ENCODE results near the gene CCNG2. TPM values are rescaled to one million over a fixed set of nuclear protein-coding genes. Genes with fewer than 3 reads are reported as not detected.

CCNG2 gene
- total RNA-seq, 1 donor from 2014 or later: 52.7 TPM

- no peak overlapping the region for H3K27ac ChIP-seq (ENCODE audit: low read depth, low read length)
- no peaks in the 10 kb centered on the region for H3K9me3 ChIP-seq (ENCODE audit: control insufficient read depth in 3 of 3, low read length in 3 of 3)
- H3K27me3 ChIP-seq (ENCODE audit: control insufficient read depth in 3 of 3, insufficient read depth in 3 of 3, low read length in 3 of 3): no peaks in the 10 kb centered on the region
- H3K9ac ChIP-seq (ENCODE audit: low read depth in 1 of 3, low read length in 3 of 3): no peak overlapping the region
- no peak overlapping the region for H3K4me3 ChIP-seq (ENCODE audit: low read length in 3 of 3)
- H3K36me3 ChIP-seq (ENCODE audit: control insufficient read depth in 3 of 3, insufficient read depth in 3 of 3, low read length in 3 of 3): no peaks in the 10 kb centered on the region
- H3K4me1 ChIP-seq (ENCODE audit: control insufficient read depth in 3 of 3, insufficient read depth in 3 of 3, low read length in 3 of 3): no peaks in the 10 kb centered on the region
These were observed 10.6 kb upstream of the CCNG2 start for GRCh38 chr4:77146186-77147078.

GRCh38 chr4:77147079-77147782 is 9.8 kb upstream of the CCNG2 start:
- no peak overlapping the region for H3K9ac ChIP-seq (ENCODE audit: low read depth in 1 of 3, low read length in 3 of 3)
- no peak overlapping the region for H3K4me3 ChIP-seq (ENCODE audit: low read length in 3 of 3)
- no peaks in the 10 kb centered on the region for H3K4me1 ChIP-seq (ENCODE audit: control insufficient read depth in 3 of 3, insufficient read depth in 3 of 3, low read length in 3 of 3)
- no peaks in the 10 kb centered on the region for H3K27me3 ChIP-seq (ENCODE audit: control insufficient read depth in 3 of 3, insufficient read depth in 3 of 3, low read length in 3 of 3)
- H3K27ac ChIP-seq (ENCODE audit: low read depth, low read length): no peak overlapping the region
- no peaks in the 10 kb centered on the region for H3K9me3 ChIP-seq (ENCODE audit: control insufficient read depth in 3 of 3, low read length in 3 of 3)
- no peaks in the 10 kb centered on the region for H3K36me3 ChIP-seq (ENCODE audit: control insufficient read depth in 3 of 3, insufficient read depth in 3 of 3, low read length in 3 of 3)

GRCh38 chr4:77148078-77148477 is 8.9 kb upstream of the CCNG2 start:
- H3K9me3 ChIP-seq (ENCODE audit: control insufficient read depth in 3 of 3, low read length in 3 of 3): no peaks in the 10 kb centered on the region

GRCh38 chr4:77149789-77150188 is 7.2 kb upstream of the CCNG2 start:
- Histone ChIP-seq H3K9ac (ENCODE audit: low read depth in 1 of 3, low read length in 3 of 3) (no peak overlapping the region), H3K4me1 (ENCODE audit: control insufficient read depth in 3 of 3, insufficient read depth in 3 of 3, low read length in 3 of 3) (no peaks in the 10 kb centered on the region), H3K27ac (ENCODE audit: low read depth, low read length) (no peak overlapping the region), H3K4me3 (ENCODE audit: low read length in 3 of 3) (no peak overlapping the region), H3K27me3 (ENCODE audit: control insufficient read depth in 3 of 3, insufficient read depth in 3 of 3, low read length in 3 of 3) (no peaks in the 10 kb centered on the region), H3K9me3 (ENCODE audit: control insufficient read depth in 3 of 3, low read length in 3 of 3) (no peaks in the 10 kb centered on the region), H3K36me3 (ENCODE audit: control insufficient read depth in 3 of 3, insufficient read depth in 3 of 3, low read length in 3 of 3) (no peaks in the 10 kb centered on the region)

More at GRCh38 chr4:77148078-77148477, 8.9 kb upstream of the CCNG2 start:
- Histone ChIP-seq H3K36me3 (ENCODE audit: control insufficient read depth in 3 of 3, insufficient read depth in 3 of 3, low read length in 3 of 3) (no peaks in the 10 kb centered on the region), H3K9ac (ENCODE audit: low read depth in 1 of 3, low read length in 3 of 3) (no peak overlapping the region), H3K27ac (ENCODE audit: low read depth, low read length) (no peak overlapping the region), H3K4me3 (ENCODE audit: low read length in 3 of 3) (no peak overlapping the region), H3K4me1 (ENCODE audit: control insufficient read depth in 3 of 3, insufficient read depth in 3 of 3, low read length in 3 of 3) (no peaks in the 10 kb centered on the region), H3K27me3 (ENCODE audit: control insufficient read depth in 3 of 3, insufficient read depth in 3 of 3, low read length in 3 of 3) (no peaks in the 10 kb centered on the region)

DNA sequence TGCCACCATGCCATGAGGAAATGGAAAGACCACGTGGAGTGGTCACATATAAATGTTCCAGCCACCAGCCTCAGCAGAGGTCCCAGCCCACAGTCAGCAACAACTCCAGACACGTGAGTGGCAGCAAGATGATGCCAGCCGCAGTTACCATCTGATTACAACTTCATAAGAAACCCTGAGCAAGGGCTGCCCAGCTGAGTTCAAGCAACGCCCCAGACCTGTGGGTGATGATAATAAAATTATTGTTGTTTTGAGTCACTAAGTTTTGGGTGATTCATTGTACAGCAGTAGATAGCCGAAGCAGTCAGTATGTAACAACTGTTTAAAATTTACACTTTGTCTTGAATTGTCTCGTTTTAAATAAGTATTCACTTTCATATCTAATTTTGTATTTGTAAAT is 5.8 kb upstream of the CCNG2 start:
- no peaks in the 10 kb centered on the region for H3K36me3 ChIP-seq (ENCODE audit: control insufficient read depth in 3 of 3, insufficient read depth in 3 of 3, low read length in 3 of 3)
- no peak overlapping the region for H3K4me3 ChIP-seq (ENCODE audit: low read length in 3 of 3)
- no peaks in the 10 kb centered on the region for H3K27me3 ChIP-seq (ENCODE audit: control insufficient read depth in 3 of 3, insufficient read depth in 3 of 3, low read length in 3 of 3)
- peaks cover 3 to 4% (median 3%) of the 10 kb centered on the region in 3 donors for H3K4me1 ChIP-seq (ENCODE audit: control insufficient read depth in 3 of 3, insufficient read depth in 3 of 3, low read length in 3 of 3)
- H3K9ac ChIP-seq (ENCODE audit: low read depth in 1 of 3, low read length in 3 of 3): no peak overlapping the region
- no peaks in the 10 kb centered on the region for H3K9me3 ChIP-seq (ENCODE audit: control insufficient read depth in 3 of 3, low read length in 3 of 3)
- no peak overlapping the region for H3K27ac ChIP-seq (ENCODE audit: low read depth, low read length)

DNA sequence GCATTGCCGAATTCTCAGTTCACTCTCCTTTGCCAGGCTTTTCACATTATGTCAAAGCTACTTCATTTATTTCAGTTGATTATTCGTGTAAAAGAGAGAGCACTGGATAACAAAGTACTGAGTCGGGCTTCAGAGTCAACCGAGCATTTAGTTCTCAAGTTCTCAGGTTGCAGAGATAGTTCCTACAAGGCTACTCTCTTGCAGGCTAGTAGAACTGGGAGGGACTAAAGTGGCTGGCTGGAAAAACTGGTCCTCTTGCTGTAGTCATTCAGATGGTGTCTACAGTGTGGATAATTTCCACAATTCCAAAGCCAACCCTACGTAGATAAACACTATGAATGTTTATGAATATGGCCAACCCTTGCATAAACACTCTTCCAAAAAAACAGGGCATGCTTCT is 4.6 kb upstream of the CCNG2 start:
- Histone ChIP-seq H3K27ac (ENCODE audit: low read depth, low read length) (no peak overlapping the region), H3K27me3 (ENCODE audit: control insufficient read depth in 3 of 3, insufficient read depth in 3 of 3, low read length in 3 of 3) (no peaks in the 10 kb centered on the region), H3K4me1 (ENCODE audit: control insufficient read depth in 3 of 3, insufficient read depth in 3 of 3, low read length in 3 of 3) (peaks cover 3 to 7% (median 3%) of the 10 kb centered on the region in 3 donors), H3K9me3 (ENCODE audit: control insufficient read depth in 3 of 3, low read length in 3 of 3) (no peaks in the 10 kb centered on the region), H3K4me3 (ENCODE audit: low read length in 3 of 3) (no peak overlapping the region), H3K9ac (ENCODE audit: low read depth in 1 of 3, low read length in 3 of 3) (no peak overlapping the region), H3K36me3 (ENCODE audit: control insufficient read depth in 3 of 3, insufficient read depth in 3 of 3, low read length in 3 of 3) (no peaks in the 10 kb centered on the region)

GRCh38 chr4:77153006-77153405 is 4.0 kb upstream of the CCNG2 start:
- peaks cover 3 to 9% (median 3%) of the 10 kb centered on the region in 3 donors for H3K4me1 ChIP-seq (ENCODE audit: control insufficient read depth in 3 of 3, insufficient read depth in 3 of 3, low read length in 3 of 3)
- H3K9ac ChIP-seq (ENCODE audit: low read depth in 1 of 3, low read length in 3 of 3): no peak overlapping the region
- H3K27ac ChIP-seq (ENCODE audit: low read depth, low read length): no peak overlapping the region
- H3K36me3 ChIP-seq (ENCODE audit: control insufficient read depth in 3 of 3, insufficient read depth in 3 of 3, low read length in 3 of 3): no peaks in the 10 kb centered on the region
- H3K4me3 ChIP-seq (ENCODE audit: low read length in 3 of 3): no peak overlapping the region
- no peaks in the 10 kb centered on the region for H3K27me3 ChIP-seq (ENCODE audit: control insufficient read depth in 3 of 3, insufficient read depth in 3 of 3, low read length in 3 of 3)
- H3K9me3 ChIP-seq (ENCODE audit: control insufficient read depth in 3 of 3, low read length in 3 of 3): no peaks in the 10 kb centered on the region

DNA sequence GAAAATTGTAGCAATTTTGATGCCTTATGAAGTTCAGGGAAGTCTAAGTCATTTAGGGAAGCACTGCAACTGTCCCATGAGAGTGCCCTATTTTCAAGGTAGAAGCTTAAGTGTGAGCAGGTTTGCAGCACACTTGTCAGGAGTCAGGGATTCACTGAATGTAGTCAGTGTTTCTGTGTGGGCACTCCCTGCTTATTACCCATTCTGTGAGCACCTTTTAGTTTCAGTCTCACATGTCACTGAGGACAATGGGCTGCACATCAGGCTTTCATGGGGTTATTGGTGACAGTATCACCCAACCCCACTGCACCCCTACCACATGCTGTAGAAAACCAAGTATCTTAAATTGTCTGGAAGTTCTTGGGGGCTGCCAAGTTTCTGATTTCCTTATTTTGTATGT is 2.9 kb upstream of the CCNG2 start:
- Histone ChIP-seq H3K4me3 (ENCODE audit: low read length in 3 of 3) (no peak overlapping the region), H3K4me1 (ENCODE audit: control insufficient read depth in 3 of 3, insufficient read depth in 3 of 3, low read length in 3 of 3) (peaks cover 3 to 11% (median 10%) of the 10 kb centered on the region in 3 donors), H3K27ac (ENCODE audit: low read depth, low read length) (no peak overlapping the region), H3K9me3 (ENCODE audit: control insufficient read depth in 3 of 3, low read length in 3 of 3) (no peaks in the 10 kb centered on the region), H3K9ac (ENCODE audit: low read depth in 1 of 3, low read length in 3 of 3) (no peak overlapping the region), H3K27me3 (ENCODE audit: control insufficient read depth in 3 of 3, insufficient read depth in 3 of 3, low read length in 3 of 3) (no peaks in the 10 kb centered on the region), H3K36me3 (ENCODE audit: control insufficient read depth in 3 of 3, insufficient read depth in 3 of 3, low read length in 3 of 3) (no peaks in the 10 kb centered on the region)

DNA sequence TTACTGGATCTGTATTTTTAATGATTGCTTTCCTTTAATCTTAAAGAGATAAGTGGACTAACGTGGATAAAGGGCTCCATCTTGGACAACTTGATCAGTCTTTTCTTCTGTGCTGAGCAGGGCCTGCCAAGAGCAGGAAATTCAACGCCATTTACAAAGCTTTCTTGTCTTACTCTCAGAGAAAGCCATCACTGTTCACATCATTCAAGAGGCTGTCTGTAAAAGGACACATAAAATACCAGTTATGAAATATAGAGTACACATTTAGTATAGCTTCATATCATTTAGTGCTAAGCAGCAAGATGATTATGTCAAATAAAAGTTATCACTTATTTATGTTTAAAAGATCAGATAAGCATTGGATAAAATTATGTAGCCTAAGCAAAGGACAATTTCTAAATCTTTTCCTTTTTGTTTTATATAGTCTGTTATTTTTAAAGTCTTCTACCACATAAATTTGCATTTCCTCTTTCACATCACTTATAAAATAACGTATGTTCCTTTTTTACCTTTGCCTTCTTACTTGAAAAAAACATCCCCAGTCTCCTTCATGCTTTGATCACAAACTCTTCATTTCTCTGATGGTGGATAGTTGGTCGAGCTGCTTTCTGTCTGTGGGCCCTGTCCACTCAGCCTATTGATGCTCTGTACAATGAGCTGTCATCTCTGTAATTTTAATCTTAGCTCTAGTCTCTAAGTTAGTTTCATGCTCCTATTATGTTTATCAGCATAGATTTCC is 2.1 kb upstream of the CCNG2 start:
- Histone ChIP-seq H3K4me1 (ENCODE audit: control insufficient read depth in 3 of 3, insufficient read depth in 3 of 3, low read length in 3 of 3) (peaks cover 3 to 11% (median 10%) of the 10 kb centered on the region in 3 donors), H3K36me3 (ENCODE audit: control insufficient read depth in 3 of 3, insufficient read depth in 3 of 3, low read length in 3 of 3) (no peaks in the 10 kb centered on the region), H3K9ac (ENCODE audit: low read depth in 1 of 3, low read length in 3 of 3) (no peak overlapping the region), H3K9me3 (ENCODE audit: control insufficient read depth in 3 of 3, low read length in 3 of 3) (no peaks in the 10 kb centered on the region), H3K27ac (ENCODE audit: low read depth, low read length) (no peak overlapping the region), H3K4me3 (ENCODE audit: low read length in 3 of 3) (no peak overlapping the region), H3K27me3 (ENCODE audit: control insufficient read depth in 3 of 3, insufficient read depth in 3 of 3, low read length in 3 of 3) (no peaks in the 10 kb centered on the region)
